PC-3 (cell line): ENCODE measurements around the gene AFG1L. TPM values are rescaled to one million over a fixed set of nuclear protein-coding genes. Genes with fewer than 3 reads are reported as not detected.
A peak's percentile ranks its signal among the peaks of the same experiment; 100 is the strongest.

Experiments used
- ATAC-seq: fragments of 200-7000 bp; cut with Tn5 transposase; 2 replicates; pipeline ENCODE4 v1.9.1; 2020; ENCODE audit warnings: mild to moderate bottlenecking, moderate library complexity
- BruUV-seq: library from RNA; stranded (reverse); fragments of 400-500 nt; replicated peaks from 2 replicates; lab custom pipeline; 2021; lab: Mats Ljungman, UMichigan
- CTCF ChIA-PET: fragments of 300-600 bp; sonication (Branson Sonifier 250); formaldehyde crosslinking; loops from one replicate; lab custom pipeline; 2022; ENCODE audit warnings: antibody characterized with exemption; lab: Charles Lee
- POLR2A ChIA-PET: fragments of 300-600 bp; sonication (Branson Sonifier 250); formaldehyde crosslinking; loops from one replicate; lab custom pipeline; 2022; ENCODE audit warnings: antibody characterized with exemption; ENCODE audit not compliant: unreplicated experiment; lab: Charles Lee
- DNase-seq: peaks from one replicate; pipeline ENCODE4 v3.0.0-alpha.2; 2015
- H2AFZ ChIP-seq: fragments of 300-600 bp; sonication (generic); 2 replicates; pipeline ENCODE4 v1.6.0; 2016; ENCODE audit warnings: antibody characterized with exemption, low read length
- H3F3A ChIP-seq: fragments of 300-600 bp; sonication (generic); one replicate; pipeline ENCODE4 v1.6.0; 2017; ENCODE audit warnings: antibody characterized with exemption, low read length, control low read depth, mild to moderate bottlenecking; ENCODE audit not compliant: unreplicated experiment
- H3K27ac ChIP-seq: fragments of 300-600 bp; sonication (generic); 2 replicates; pipeline ENCODE4 v1.5.1; 2016; ENCODE audit warnings: mild to moderate bottlenecking, low read length
- H3K27me3 ChIP-seq: fragments of 300-600 bp; sonication (generic); 2 replicates; pipeline ENCODE4 v1.6.1; 2016; ENCODE audit warnings: low read length, mixed read lengths
- H3K36me3 ChIP-seq: fragments of 300-600 bp; sonication (generic); 2 replicates; pipeline ENCODE4 v1.6.1; 2016; ENCODE audit warnings: low read depth, mixed run types, low read length, mixed read lengths
- H3K4me1 ChIP-seq: fragments of 300-600 bp; sonication (generic); 2 replicates; pipeline ENCODE4 v1.5.1; 2016; ENCODE audit warnings: low read length; ENCODE audit not compliant: insufficient read depth
- H3K4me2 ChIP-seq: fragments of 300-600 bp; sonication (generic); 2 replicates; pipeline ENCODE4 v1.6.0; 2016; ENCODE audit warnings: low read length
- H3K4me3 ChIP-seq: fragments of 300-600 bp; sonication (generic); 2 replicates; pipeline ENCODE4 v1.5.1; 2016; ENCODE audit warnings: mild to moderate bottlenecking, low read length, mixed read lengths
- H3K79me2 ChIP-seq: fragments of 300-600 bp; sonication (generic); 2 replicates; pipeline ENCODE4 v1.6.1; 2017; ENCODE audit warnings: low read length, mixed read lengths
- H3K9ac ChIP-seq: fragments of 300-600 bp; sonication (generic); 2 replicates; pipeline ENCODE4 v1.6.0; 2016; ENCODE audit warnings: mild to moderate bottlenecking, low read length
- H3K9me2 ChIP-seq: fragments of 300-600 bp; sonication (generic); replicated peaks from 2 replicates; pipeline ENCODE4 v1.6.1; 2016; ENCODE audit warnings: mixed run types, low read length, mixed read lengths
- H3K9me3 ChIP-seq: fragments of 300-600 bp; sonication (generic); 2 replicates; pipeline ENCODE4 v1.6.1; 2016; ENCODE audit warnings: low read length, mixed read lengths
- H4K20me1 ChIP-seq: fragments of 300-600 bp; sonication (generic); 2 replicates; pipeline ENCODE4 v1.6.1; 2016; ENCODE audit warnings: low read length, mixed read lengths
- CTCF ChIP-seq: fragments of 300-600 bp; sonication (generic); conservative IDR thresholded peaks from 2 replicates; pipeline ENCODE4 v1.5.1; 2017; ENCODE audit warnings: antibody characterized with exemption, low read depth, mild to moderate bottlenecking, low read length
- EZH2 ChIP-seq: fragments of 300-600 bp; sonication (generic); IDR thresholded peaks from one replicate; pipeline ENCODE4 v1.6.1; 2017; ENCODE audit warnings: antibody characterized with exemption, mild to moderate bottlenecking, low read length; ENCODE audit not compliant: unreplicated experiment
- EZH2phosphoT487 ChIP-seq: fragments of 300-600 bp; sonication (generic); IDR thresholded peaks from 2 replicates; pipeline ENCODE4 v1.6.1; 2018; ENCODE audit warnings: mild to moderate bottlenecking, antibody characterized with exemption, low read length, borderline replicate concordance
- intact Hi-C: fragments of 100-400 bp; cut with micrococcal nuclease; formaldehyde crosslinking; loops from 2 replicates; pipeline ENCODE4 v1.9.0; 2023
- total RNA-seq: library from RNA; depleted of rRNA; stranded (reverse); fragments of >200 nt; gene quantifications from 2 replicates; pipeline ENCODE4 v1.2.3, GENCODE V29; 2014

The AFG1L gene
- total RNA-seq, 1 experiment from 2014 or later: 3.6 TPM

- Histone ChIP-seq H3K9ac (no peak overlapping the region), H3K27ac (no peak overlapping the region)
- intact Hi-C loops: loop anchor here (5.0 kb wide), 1 partner anchor 242 kb away; no protein-coding TSS in a partner anchor
These were observed 44.5 kb upstream of the AFG1L start for GRCh38 chr6:108250240-108250866.

GRCh38 chr6:108251252-108251651 is 43.6 kb upstream of the AFG1L start:
- H3K27me3 ChIP-seq: no peaks in the 10 kb centered on the region
- H3K9me2 ChIP-seq: no peaks in the 10 kb centered on the region
- no peak for ATAC-seq
- TF ChIP-seq EZH2 (no peak), EZH2phosphoT487 (no peak), CTCF (no peak)
- no peaks in the 10 kb centered on the region for H3K9me3 ChIP-seq
- DNase-seq: no peak
- H3K79me2 ChIP-seq: peaks cover 88% of the 10 kb centered on the region
- H3K4me3 ChIP-seq: no peak overlapping the region
- no peak overlapping the region for H2AFZ ChIP-seq
- no peak overlapping the region for H3K9ac ChIP-seq
- H3K4me1 ChIP-seq: no peaks in the 10 kb centered on the region
- no peak overlapping the region for H3K4me2 ChIP-seq
- no peak overlapping the region for H3K27ac ChIP-seq
- ChIA-PET POLR2A (no interaction called here), CTCF (no interaction called here)
- BruUV-seq: no TSS peak
- H3K36me3 ChIP-seq: no peaks in the 10 kb centered on the region
- intact Hi-C loops: loop anchor here (5.0 kb wide), 1 partner anchor 241 kb away; no protein-coding TSS in a partner anchor
- H4K20me1 ChIP-seq: peaks cover 4% of the 10 kb centered on the region; the same call in 1 of the 2 replicates
- no peaks in the 10 kb centered on the region for H3F3A ChIP-seq

More at GRCh38 chr6:108250240-108250866, 44.5 kb upstream of the AFG1L start:
- ChIA-PET POLR2A (no interaction called here), CTCF (no interaction called here)
- Histone ChIP-seq H3K36me3 (no peaks in the 10 kb centered on the region), H2AFZ (no peak overlapping the region), H3K9me3 (no peaks in the 10 kb centered on the region), H4K20me1 (peaks cover 4% of the 10 kb centered on the region; the same call in 1 of the 2 replicates), H3K27me3 (no peaks in the 10 kb centered on the region), H3K4me1 (no peaks in the 10 kb centered on the region), H3K9me2 (no peaks in the 10 kb centered on the region), H3K4me2 (no peak overlapping the region), H3F3A (no peaks in the 10 kb centered on the region), H3K79me2 (peaks cover 80% of the 10 kb centered on the region), H3K4me3 (no peak overlapping the region)
- peak; percentile 21 for DNase-seq
- TF ChIP-seq EZH2 (no peak), CTCF (peak; percentile 44), EZH2phosphoT487 (no peak)
- BruUV-seq: no TSS peak
- no peak for ATAC-seq

- ATAC-seq: no peak
- no peaks in the 10 kb centered on the region for H3K9me3 ChIP-seq
- H3F3A ChIP-seq: no peaks in the 10 kb centered on the region
- H3K4me2 ChIP-seq: no peak overlapping the region
- peaks cover 91% of the 10 kb centered on the region for H3K79me2 ChIP-seq
- no peak overlapping the region for H3K27ac ChIP-seq
- peaks cover 4% of the 10 kb centered on the region; the same call in 1 of the 2 replicates for H4K20me1 ChIP-seq
- H3K36me3 ChIP-seq: no peaks in the 10 kb centered on the region
- no peak for TF ChIP-seq EZH2
- TF ChIP-seq EZH2phosphoT487: no peak
- TF ChIP-seq CTCF: no peak
- no TSS peak for BruUV-seq
- no peaks in the 10 kb centered on the region for H3K9me2 ChIP-seq
- intact Hi-C loops: loop anchor here (5.0 kb wide), 1 partner anchor 240 kb away; no protein-coding TSS in a partner anchor
- no peak for DNase-seq
- no peak overlapping the region for H3K9ac ChIP-seq
- H3K27me3 ChIP-seq: no peaks in the 10 kb centered on the region
- H2AFZ ChIP-seq: no peak overlapping the region
- CTCF ChIA-PET: no interaction called here
- POLR2A ChIA-PET: no interaction called here
- H3K4me3 ChIP-seq: no peak overlapping the region
- no peaks in the 10 kb centered on the region for H3K4me1 ChIP-seq
These were observed 42.8 kb upstream of the AFG1L start for GRCh38 chr6:108252055-108252454.
